HCT116 (cell line): ENCODE data around the gene PAX8. TPM values are rescaled to one million over a fixed set of nuclear protein-coding genes. Genes with fewer than 3 reads are reported as not detected.

Source experiments
- ATAC-seq: fragments of 200-7000 bp; cut with Tn5 transposase; 2 replicates; pipeline ENCODE4 v1.9.1; 2020; ENCODE audit warnings: mild to moderate bottlenecking, moderate library complexity
- BruUV-seq: library from RNA; stranded (reverse); fragments of 400-500 nt; replicated peaks from 2 replicates; lab custom pipeline; 2021; lab: Mats Ljungman, UMichigan
- CTCF ChIA-PET: fragments of 300-600 bp; sonication (Branson Sonifier 250); formaldehyde crosslinking; loops from one replicate; lab custom pipeline; 2021; ENCODE audit warnings: antibody characterized with exemption; lab: Charles Lee
- POLR2A ChIA-PET: fragments of 300-600, 350-600 bp; sonication (Branson Sonifier 250); formaldehyde crosslinking; loops from one replicate; lab custom pipeline; 2021; ENCODE audit warnings: antibody characterized with exemption; lab: Charles Lee
- RAD21 ChIA-PET, 2 experiments: fragments of 300-600 bp; sonication (Branson Sonifier 250); formaldehyde crosslinking; loops; one replicate each; lab custom pipeline; 2023; ENCODE audit warnings: low total read pairs in 2 of 2; ENCODE audit not compliant: uncharacterized antibody in 2 of 2, unreplicated experiment in 2 of 2, low non-redundant PET in 1 of 2; lab: Charles Lee
- DNase-seq: peaks from one replicate; pipeline ENCODE4 v3.0.0-alpha.2; 2010; ENCODE audit warnings: low read depth, low spot score
- H2AFZ ChIP-seq: fragments of 200-600 bp; shearing (Covaris generic), sonication (generic); 2 replicates; pipeline ENCODE4 v1.6.1; 2017; ENCODE audit warnings: low read depth, mixed run types, mixed read lengths, antibody characterized with exemption, low read length; ENCODE audit not compliant: poor library complexity, severe bottlenecking
- H3K27ac ChIP-seq: 2 replicates; pipeline ENCODE4 v1.5.1; 2012; ENCODE audit warnings: low read depth, low read length
- H3K27me3 ChIP-seq: fragments of 200-600 bp; sonication (generic); 2 replicates; pipeline ENCODE4 v1.6.1; 2016; ENCODE audit warnings: mixed run types, low read length, mixed read lengths; ENCODE audit not compliant: insufficient read depth
- H3K36me3 ChIP-seq, 2 experiments: fragments of 200-500 bp in 1 of 2; fragments of 200-600 bp in 1 of 2; sonication (Bioruptor generic) in 1 of 2; sonication (generic) in 1 of 2; 2 replicates each; pipeline versions ENCODE4 v1.5.1 to v1.6.1; 2014 to 2016; ENCODE audit warnings: low read length in 2 of 2, inconsistent platforms in 1 of 2, mixed read lengths in 1 of 2, mixed run types in 1 of 2; ENCODE audit not compliant: insufficient read depth in 2 of 2, control insufficient read depth in 1 of 2
- H3K4me1 ChIP-seq, 2 experiments: fragments of 200-600 bp in 1 of 2; sonication (generic) in 1 of 2; 2 replicates each; pipeline versions ENCODE4 v1.5.1 to v1.6.1; 2012 to 2017; ENCODE audit warnings: low read length in 2 of 2, inconsistent platforms in 1 of 2, mild to moderate bottlenecking in 1 of 2, mixed read lengths in 1 of 2, mixed run types in 1 of 2, moderate library complexity in 1 of 2; ENCODE audit not compliant: insufficient read depth in 2 of 2, control insufficient read depth in 1 of 2
- H3K4me2 ChIP-seq: fragments of 200-600 bp; sonication (generic); 2 replicates; pipeline ENCODE4 v1.6.1; 2017; ENCODE audit warnings: mixed run types, low read length, mixed read lengths
- H3K4me3 ChIP-seq, 2 experiments: fragments of 200-600 bp in 1 of 2; sonication (generic) in 1 of 2; replicated peaks in 1 of 2; 2 replicates each; pipeline ENCODE4 v1.5.1; 2011 to 2016; ENCODE audit warnings: low read length in 2 of 2, control low read depth in 1 of 2, low read depth in 1 of 2, mild to moderate bottlenecking in 1 of 2, mixed read lengths in 1 of 2, mixed run types in 1 of 2
- H3K79me2 ChIP-seq: fragments of 200-600 bp; sonication (generic); 2 replicates; pipeline ENCODE4 v1.6.1; 2017; ENCODE audit warnings: mild to moderate bottlenecking, mixed run types, low read length, moderate library complexity, mixed read lengths; ENCODE audit not compliant: insufficient read depth
- H3K9ac ChIP-seq: fragments of 200-600 bp; sonication (generic); 2 replicates; pipeline ENCODE4 v1.6.1; 2016; ENCODE audit warnings: low read length, mixed read lengths
- H3K9me2 ChIP-seq: fragments of 200-600 bp; sonication (generic), shearing (Covaris generic); 2 replicates; pipeline ENCODE4 v1.6.1; 2017; ENCODE audit warnings: mixed run types, mild to moderate bottlenecking, moderate library complexity; ENCODE audit not compliant: insufficient read depth
- H3K9me3 ChIP-seq, 2 experiments: fragments of 200-500 bp in 1 of 2; fragments of 200-600 bp in 1 of 2; sonication (Bioruptor generic) in 1 of 2; sonication (generic) in 1 of 2; 2 replicates each; pipeline ENCODE4 v1.6.1; 2014 to 2017; ENCODE audit warnings: low read length in 2 of 2, mixed read lengths in 2 of 2, inconsistent platforms in 1 of 2, low read depth in 1 of 2, mild to moderate bottlenecking in 1 of 2, mixed run types in 1 of 2, moderate library complexity in 1 of 2; ENCODE audit not compliant: control insufficient read depth in 1 of 2, insufficient read depth in 1 of 2
- H4K20me1 ChIP-seq: fragments of 200-600 bp; sonication (generic), shearing (Covaris generic); 2 replicates; pipeline ENCODE4 v1.6.1; 2017; ENCODE audit warnings: mixed run types, mild to moderate bottlenecking, moderate library complexity; ENCODE audit not compliant: insufficient read depth
- ATF3 ChIP-seq: IDR thresholded peaks from 2 replicates; pipeline ENCODE4 v1.6.1; 2012
- CBX3 ChIP-seq: IDR thresholded peaks from 2 replicates; pipeline ENCODE4 v1.6.1; 2012; ENCODE audit warnings: low read depth
- CEBPB ChIP-seq: IDR thresholded peaks from 2 replicates; pipeline ENCODE4 v1.6.1; 2012; ENCODE audit warnings: low read depth
- EGR1 ChIP-seq: IDR thresholded peaks from 2 replicates; pipeline ENCODE4 v1.6.1; 2012; ENCODE audit warnings: low read depth
- EZH2 ChIP-seq: fragments of 200-600 bp; sonication (generic); IDR thresholded peaks from 2 replicates; pipeline ENCODE4 v1.6.1; 2017; ENCODE audit warnings: antibody characterized with exemption, mixed run types
- EZH2phosphoT487 ChIP-seq: fragments of 200-600 bp; IDR thresholded peaks from 2 replicates; pipeline ENCODE4 v1.6.1; 2018; ENCODE audit warnings: antibody characterized with exemption, borderline replicate concordance
- FOSL1 ChIP-seq: IDR thresholded peaks from 2 replicates; pipeline ENCODE4 v1.6.1; 2012; ENCODE audit warnings: low read depth
- JUND ChIP-seq: IDR thresholded peaks from 2 replicates; pipeline ENCODE4 v1.6.1; 2012
- POLR2A ChIP-seq: IDR thresholded peaks from 2 replicates; pipeline ENCODE4 v1.7.0; 2011; ENCODE audit warnings: borderline replicate concordance; ENCODE audit not compliant: insufficient read depth, insufficient read length; ENCODE audit errors: extremely low read depth
- RAD21 ChIP-seq: IDR thresholded peaks from 2 replicates; pipeline ENCODE4 v1.6.1; 2012; ENCODE audit warnings: low read depth, mild to moderate bottlenecking
- SIN3A ChIP-seq: IDR thresholded peaks from 2 replicates; pipeline ENCODE4 v1.6.1; 2012; ENCODE audit warnings: low read depth
- SP1 ChIP-seq: IDR thresholded peaks from 2 replicates; pipeline ENCODE4 v1.6.1; 2012; ENCODE audit warnings: low read depth
- SRF ChIP-seq: IDR thresholded peaks from 2 replicates; pipeline ENCODE4 v1.6.1; 2012; ENCODE audit warnings: low read depth
- TCF7L2 ChIP-seq: IDR thresholded peaks from 2 replicates; pipeline ENCODE4 v1.7.0; 2011; ENCODE audit warnings: borderline replicate concordance, inconsistent platforms; ENCODE audit not compliant: insufficient read depth, insufficient read length; ENCODE audit errors: extremely low read depth
- YY1 ChIP-seq: IDR thresholded peaks from 2 replicates; pipeline ENCODE4 v1.6.1; 2011; ENCODE audit warnings: low read length, low read depth, moderate library complexity, mild to moderate bottlenecking; ENCODE audit not compliant: insufficient replicate concordance; ENCODE audit errors: extremely low read depth
- ZBTB33 ChIP-seq: IDR thresholded peaks from 2 replicates; pipeline ENCODE4 v1.6.1; 2011; ENCODE audit warnings: mild to moderate bottlenecking, low read length, moderate library complexity; ENCODE audit not compliant: insufficient replicate concordance; ENCODE audit errors: extremely low read depth
- ZFX ChIP-seq: fragments of 450-650 bp; IDR thresholded peaks from 2 replicates; pipeline ENCODE4 v1.6.1; 2017
- ZNF274 ChIP-seq: fragments of 200-500 bp; sonication (Bioruptor generic); IDR thresholded peaks from 2 replicates; pipeline ENCODE4 v1.6.1; 2014; ENCODE audit warnings: mild to moderate bottlenecking, low read depth, low read length, inconsistent platforms
- intact Hi-C: fragments of 100-400 bp; cut with micrococcal nuclease; formaldehyde crosslinking; loops from 2 replicates; pipeline ENCODE4 v1.10.0; 2022
- total RNA-seq: library from RNA; stranded (reverse); gene quantifications from one replicate; pipeline ENCODE4 v1.2.1, GENCODE V29; 2021; ENCODE audit not compliant: unreplicated experiment
- TF ChIP-seq, protein P1 (sequence below), 3 experiments: fragments of 200-600 bp in 1 of 3; sonication (generic) in 1 of 3; IDR thresholded peaks in 2 of 3; conservative IDR thresholded peaks in 1 of 3; 2 replicates each; pipeline ENCODE4 v1.5.1; 2012 to 2017; ENCODE audit warnings: low read depth in 2 of 3, low read length in 2 of 3, antibody characterized with exemption in 1 of 3, borderline replicate concordance in 1 of 3, control low read depth in 1 of 3, mild to moderate bottlenecking in 1 of 3, mixed read lengths in 1 of 3, mixed run types in 1 of 3, moderate library complexity in 1 of 3; ENCODE audit not compliant: insufficient read depth in 1 of 3
- TF ChIP-seq, protein P2 (sequence below): IDR thresholded peaks from 2 replicates; pipeline ENCODE4 v1.6.1; 2012

PAX8 gene
- total RNA-seq, 1 experiment from 2014 or later = 4.4 TPM

DNA sequence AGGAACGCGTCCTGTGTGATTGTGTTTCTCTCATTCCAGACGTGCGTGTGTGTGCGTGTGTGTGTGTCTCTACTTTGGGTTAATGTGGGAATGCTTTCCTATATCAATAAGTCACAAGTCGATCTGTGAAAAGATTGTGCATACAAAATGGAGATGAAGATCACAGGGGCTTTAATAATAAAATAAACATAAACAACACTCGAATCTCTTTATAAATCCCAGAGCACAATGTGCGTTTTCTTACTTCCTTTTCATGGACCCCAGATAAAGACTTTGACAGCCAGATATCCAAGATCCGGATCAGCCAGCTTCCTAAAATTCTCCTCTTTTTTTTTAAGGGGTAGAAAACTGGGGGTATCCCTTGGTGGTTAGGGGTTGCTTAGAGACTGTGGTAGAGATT lies 4.7 kb downstream of the PAX8 start:
- H3K27me3 ChIP-seq = no peaks in the 10 kb centered on the region
- no peaks in the 10 kb centered on the region for H3K9me3 ChIP-seq
- BruUV-seq = no TSS peak
- no peak for ATAC-seq
- H3K79me2 ChIP-seq = no peaks in the 10 kb centered on the region
- POLR2A ChIA-PET = no interaction called here
- TF ChIP-seq FOSL1 (no peak), ZBTB33 (no peak), ZNF274 (no peak), SRF (no peak), TCF7L2 (no peak), POLR2A (no peak), ATF3 (no peak), RAD21 (no peak), SIN3A (no peak), SP1 (no peak), EZH2phosphoT487 (no peak), JUND (no peak), EGR1 (no peak), YY1 (no peak), CEBPB (no peak), ZFX (no peak), EZH2 (no peak), CBX3 (no peak)
- TF ChIP-seq, protein P1, sequence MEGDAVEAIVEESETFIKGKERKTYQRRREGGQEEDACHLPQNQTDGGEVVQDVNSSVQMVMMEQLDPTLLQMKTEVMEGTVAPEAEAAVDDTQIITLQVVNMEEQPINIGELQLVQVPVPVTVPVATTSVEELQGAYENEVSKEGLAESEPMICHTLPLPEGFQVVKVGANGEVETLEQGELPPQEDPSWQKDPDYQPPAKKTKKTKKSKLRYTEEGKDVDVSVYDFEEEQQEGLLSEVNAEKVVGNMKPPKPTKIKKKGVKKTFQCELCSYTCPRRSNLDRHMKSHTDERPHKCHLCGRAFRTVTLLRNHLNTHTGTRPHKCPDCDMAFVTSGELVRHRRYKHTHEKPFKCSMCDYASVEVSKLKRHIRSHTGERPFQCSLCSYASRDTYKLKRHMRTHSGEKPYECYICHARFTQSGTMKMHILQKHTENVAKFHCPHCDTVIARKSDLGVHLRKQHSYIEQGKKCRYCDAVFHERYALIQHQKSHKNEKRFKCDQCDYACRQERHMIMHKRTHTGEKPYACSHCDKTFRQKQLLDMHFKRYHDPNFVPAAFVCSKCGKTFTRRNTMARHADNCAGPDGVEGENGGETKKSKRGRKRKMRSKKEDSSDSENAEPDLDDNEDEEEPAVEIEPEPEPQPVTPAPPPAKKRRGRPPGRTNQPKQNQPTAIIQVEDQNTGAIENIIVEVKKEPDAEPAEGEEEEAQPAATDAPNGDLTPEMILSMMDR (IDR thresholded peaks at IDR 0.05 in 2 of 3, conservative IDR thresholded peaks at IDR 0.05 in 1 of 3; ENCODE audit: borderline replicate concordance in 1 of 3, insufficient read depth in 1 of 3, low read depth in 2 of 3, low read length in 2 of 3) = no peak
- TF ChIP-seq, protein P2, sequence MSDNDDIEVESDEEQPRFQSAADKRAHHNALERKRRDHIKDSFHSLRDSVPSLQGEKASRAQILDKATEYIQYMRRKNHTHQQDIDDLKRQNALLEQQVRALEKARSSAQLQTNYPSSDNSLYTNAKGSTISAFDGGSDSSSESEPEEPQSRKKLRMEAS = no peak
- CTCF ChIA-PET = interaction anchor here (1.5 kb wide), 1 partner anchor 135 kb away, joined by 3 read pairs; no protein-coding TSS in a partner anchor
- H3K27ac ChIP-seq = no peak overlapping the region
- H3K4me1 ChIP-seq = no peaks in the 10 kb centered on the region
- RAD21 ChIA-PET = no interaction called here
- no peak overlapping the region for H3K4me2 ChIP-seq
- H3K4me3 ChIP-seq = no peak overlapping the region
- H2AFZ ChIP-seq = no peak overlapping the region
- intact Hi-C loops = no loop called here
- H3K9ac ChIP-seq = no peak overlapping the region
- H4K20me1 ChIP-seq = no peaks in the 10 kb centered on the region
- no peaks in the 10 kb centered on the region for H3K36me3 ChIP-seq
- no peak for DNase-seq
- no peaks in the 10 kb centered on the region for H3K9me2 ChIP-seq
